GM18861 (cell line): Measurements from ENCODE around the gene NRCAM.

Experiments
- ATAC-seq: cut with Tn5 transposase; IDR thresholded peaks from one replicate; pipeline ENCODE4 v1.9.1; 2021; ENCODE audit not compliant: unreplicated experiment

NRCAM gene

GRCh38 chr7:108103558-108104298, 352.5 kb downstream of the NRCAM start:
- no peak for ATAC-seq

DNA sequence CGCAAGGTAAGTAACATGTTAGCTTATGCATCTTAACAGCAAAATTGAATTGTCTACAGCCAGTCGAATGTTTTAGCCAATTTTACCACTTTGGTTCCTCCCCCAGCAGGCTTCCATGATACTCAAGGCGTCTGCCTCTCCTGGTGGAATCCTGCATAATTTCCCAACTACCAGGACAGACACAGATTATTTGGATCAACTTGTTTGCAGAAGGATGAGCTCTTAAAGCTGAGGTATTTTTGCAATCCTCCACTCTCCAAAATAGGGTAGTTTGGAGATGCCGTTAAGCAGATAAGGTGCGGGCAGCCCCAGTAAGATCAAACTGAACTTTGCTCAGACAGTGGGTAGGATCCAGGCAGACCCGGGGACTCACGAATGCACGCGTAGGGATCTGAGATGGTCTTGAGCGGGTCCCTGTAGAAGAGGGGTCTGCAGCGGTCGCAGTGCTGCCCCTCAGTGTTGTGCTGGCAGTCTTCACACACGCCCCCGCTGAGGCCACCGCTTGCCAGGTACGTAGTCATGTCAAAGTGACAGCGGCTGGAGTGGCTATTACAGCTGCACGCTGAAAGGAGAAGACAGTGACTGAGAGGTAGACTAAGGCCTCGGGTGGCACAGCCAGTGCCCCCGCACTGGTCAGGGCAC, 353.4 kb downstream of the NRCAM start:
- ATAC-seq: no peak

- no peak for ATAC-seq
Observed at GRCh38 chr7:108101759-108102158, 354.5 kb downstream of the NRCAM start.

DNA sequence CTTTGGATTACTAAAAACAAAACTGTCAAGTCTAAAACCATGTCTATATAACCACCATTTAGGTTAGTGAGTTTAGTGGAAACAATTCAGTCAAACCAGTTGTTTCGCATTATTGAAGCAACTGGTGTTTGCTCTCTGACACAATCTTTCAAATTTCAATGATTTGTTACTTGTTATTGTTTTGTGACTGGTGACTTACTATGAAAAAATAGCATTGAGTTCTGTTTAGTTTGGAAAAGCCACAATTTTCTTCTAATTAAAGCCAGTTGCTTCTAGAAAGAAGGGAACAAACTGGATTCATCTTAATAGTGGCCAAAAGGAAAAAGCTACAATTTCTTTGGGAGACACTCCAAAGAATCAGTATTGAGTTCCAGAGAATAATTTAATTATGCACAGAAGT, 356.5 kb downstream of the NRCAM start:
- no peak for ATAC-seq

DNA sequence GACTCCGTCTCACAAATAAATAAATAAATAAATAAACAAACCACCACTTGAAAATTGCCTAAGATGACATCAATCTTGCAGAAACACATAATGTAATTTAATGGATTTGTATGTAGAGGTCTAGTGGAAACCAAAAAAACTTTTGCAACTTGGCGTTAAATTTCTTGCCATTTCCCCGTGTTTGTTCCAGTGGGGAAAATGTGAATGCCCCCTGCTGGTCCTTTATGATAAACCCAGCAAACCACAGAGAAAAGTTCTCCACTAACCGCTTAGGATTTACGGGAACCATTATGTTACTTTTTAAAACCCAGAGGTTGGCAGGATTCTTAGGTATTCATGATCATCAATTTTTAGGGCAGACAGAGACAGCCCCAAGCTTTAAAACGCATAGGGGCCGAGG, 358.5 kb downstream of the NRCAM start:
- no peak for ATAC-seq
